ENCODE results near the gene TBXT.
"Not testable (repeated sequence)": the region's sequence is repeated elsewhere in the genome, so short reads cannot be mapped to it uniquely, and the experiment has no call there.

The TBXT gene

GRCh38 chr6:166172546-166172945 lies 4.9 kb upstream of the TBXT start:
- DNase-seq (ENCODE audit: low read depth, low spot score): no peak

- DNase-seq (ENCODE audit: low read depth, low spot score): peak; percentile 43
These were observed 2.1 kb upstream of the TBXT start for GRCh38 chr6:166169549-166170421.

GRCh38 chr6:166168616-166169548 lies 1.2 kb upstream of the TBXT start:
- DNase-seq (ENCODE audit: low read depth, low spot score): peak; percentile 39

GRCh38 chr6:166167258-166167731 lies 356 bp downstream of the TBXT start:
- DNase-seq (ENCODE audit: low read depth, low spot score): peak; percentile 44

- peak; percentile 21 for DNase-seq (ENCODE audit: low read depth, low spot score)
These were observed 1.1 kb downstream of the TBXT start for GRCh38 chr6:166166314-166167257.

GRCh38 chr6:166165558-166166313 lies 1.9 kb downstream of the TBXT start:
- peak; percentile 22 for DNase-seq (ENCODE audit: low read depth, low spot score)

- no peak for DNase-seq (ENCODE audit: low read depth, low spot score)
These were observed 4.9 kb downstream of the TBXT start for GRCh38 chr6:166162599-166163342.

GRCh38 chr6:166157930-166158617 lies 9.6 kb downstream of the TBXT start:
- no peak for DNase-seq (ENCODE audit: low read depth, low spot score)

- DNase-seq (ENCODE audit: low read depth, low spot score): no peak
These were observed 10.7 kb downstream of the TBXT start for GRCh38 chr6:166156942-166157341.

GRCh38 chr6:166153966-166154365 lies 13.7 kb downstream of the TBXT start:
- DNase-seq (ENCODE audit: low read depth, low spot score): no peak

GRCh38 chr6:166152660-166153059 lies 15.0 kb downstream of the TBXT start:
- DNase-seq (ENCODE audit: low read depth, low spot score): no peak

GRCh38 chr6:166151798-166152197 lies 15.9 kb downstream of the TBXT start:
- no peak for DNase-seq (ENCODE audit: low read depth, low spot score)

GRCh38 chr6:166145751-166146150 lies 21.9 kb downstream of the TBXT start:
- no peak for DNase-seq (ENCODE audit: low read depth, low spot score)

- DNase-seq (ENCODE audit: low read depth, low spot score): no peak
These were observed 24.6 kb downstream of the TBXT start for GRCh38 chr6:166143011-166143410.

GRCh38 chr6:166127624-166128472 lies 39.8 kb downstream of the TBXT start:
- no peak for DNase-seq (ENCODE audit: low read depth, low spot score)

GRCh38 chr6:166123115-166123514 lies 44.5 kb downstream of the TBXT start:
- not testable (repeated sequence) for DNase-seq (ENCODE audit: low read depth, low spot score)

- DNase-seq (ENCODE audit: low read depth, low spot score): no peak
These were observed 45.9 kb downstream of the TBXT start for GRCh38 chr6:166121726-166122125.
